GM23338 (cell line): ENCODE data around the gene NRL. TPM values are rescaled to one million over a fixed set of nuclear protein-coding genes. Genes with fewer than 3 reads are reported as not detected.

Source experiments
- ATAC-seq: fragments of 200-7000 bp; cut with Tn5 transposase; 3 replicates; pipeline ENCODE4 v1.9.1; 2020
- DNase-seq: peaks from one replicate; pipeline ENCODE4 v3.0.0-alpha.2; 2015; ENCODE audit warnings: low spot score
- H2AFZ ChIP-seq: fragments of 200-600 bp; sonication (generic); 2 replicates; pipeline ENCODE4 v1.8.0; 2016; ENCODE audit warnings: antibody characterized with exemption, mild to moderate bottlenecking, moderate library complexity
- H3F3A ChIP-seq: fragments of 200-600 bp; sonication (generic); replicated peaks from 2 replicates; pipeline ENCODE4 v1.8.0; 2017; ENCODE audit warnings: antibody characterized with exemption, mixed run types, low read depth
- H3K27ac ChIP-seq: fragments of 200-600 bp; sonication (generic); 2 replicates; pipeline ENCODE4 v1.6.1; 2016; ENCODE audit warnings: low read depth
- H3K27me3 ChIP-seq: fragments of 200-600 bp; sonication (generic); 2 replicates; pipeline ENCODE4 v1.8.0; 2016; ENCODE audit warnings: mild to moderate bottlenecking, mixed run types, moderate library complexity; ENCODE audit not compliant: insufficient read depth
- H3K36me3 ChIP-seq: fragments of 200-600 bp; sonication (generic); 2 replicates; pipeline ENCODE4 v1.8.0; 2016; ENCODE audit warnings: mild to moderate bottlenecking; ENCODE audit not compliant: insufficient read depth
- H3K4me1 ChIP-seq: fragments of 200-600 bp; sonication (generic); 2 replicates; pipeline ENCODE4 v1.8.0; 2016; ENCODE audit warnings: mild to moderate bottlenecking, moderate library complexity; ENCODE audit not compliant: insufficient read depth
- H3K4me2 ChIP-seq: fragments of 200-600 bp; sonication (generic); 2 replicates; pipeline ENCODE4 v1.7.1; 2017; ENCODE audit warnings: mixed run types
- H3K4me3 ChIP-seq: fragments of 200-600 bp; sonication (generic); 2 replicates; pipeline ENCODE4 v1.6.1; 2016; ENCODE audit warnings: mixed run types
- H3K79me2 ChIP-seq: fragments of 200-600 bp; sonication (generic); replicated peaks from 2 replicates; pipeline ENCODE4 v1.8.0; 2017; ENCODE audit warnings: mild to moderate bottlenecking; ENCODE audit not compliant: insufficient read depth
- H3K9me2 ChIP-seq: fragments of 200-600 bp; sonication (generic); 2 replicates; pipeline ENCODE4 v1.8.0; 2017; ENCODE audit not compliant: insufficient read depth
- H4K20me1 ChIP-seq: fragments of 200-600 bp; sonication (generic); replicated peaks from 2 replicates; pipeline ENCODE4 v1.8.0; 2017; ENCODE audit warnings: mild to moderate bottlenecking; ENCODE audit not compliant: insufficient read depth
- H3K27ac Mint-ChIP-seq: 2 replicates; pipeline ENCODE4 v1.8.0; 2020; ENCODE audit warnings: inconsistent platforms, mild to moderate bottlenecking, moderate library complexity, mixed read lengths
- H3K27me3 Mint-ChIP-seq: 3 replicates; pipeline ENCODE4 v1.8.0; 2022; ENCODE audit warnings: low read depth, mild to moderate bottlenecking, moderate library complexity, mixed read lengths, inconsistent platforms; ENCODE audit not compliant: insufficient read depth, poor library complexity
- H3K36me3 Mint-ChIP-seq: 3 replicates; pipeline ENCODE4 v1.8.0; 2021; ENCODE audit warnings: low read depth, mild to moderate bottlenecking, inconsistent platforms, moderate library complexity, mixed read lengths
- H3K4me1 Mint-ChIP-seq: 3 replicates; pipeline ENCODE4 v1.8.0; 2020; ENCODE audit warnings: mild to moderate bottlenecking, inconsistent platforms, mixed read lengths
- H3K4me3 Mint-ChIP-seq: 3 replicates; pipeline ENCODE4 v1.8.0; 2021; ENCODE audit warnings: moderate library complexity, mild to moderate bottlenecking, inconsistent platforms, mixed read lengths
- H3K9me3 Mint-ChIP-seq: 3 replicates; pipeline ENCODE4 v1.8.0; 2020; ENCODE audit warnings: moderate library complexity, mild to moderate bottlenecking, inconsistent platforms, mixed read lengths
- EZH2phosphoT487 ChIP-seq: fragments of 200-600 bp; sonication (generic); IDR thresholded peaks from one replicate; pipeline ENCODE4 v1.8.1; 2018; ENCODE audit warnings: antibody characterized with exemption; ENCODE audit not compliant: unreplicated experiment
- NANOG ChIP-seq: IDR thresholded peaks from 2 replicates; pipeline ENCODE4 v1.6.1; 2016; ENCODE audit warnings: antibody characterized with exemption, borderline replicate concordance
- POLR2AphosphoS5 ChIP-seq: IDR thresholded peaks from 2 replicates; pipeline ENCODE4 v1.6.1; 2016; ENCODE audit warnings: antibody characterized with exemption, low read depth
- STAT1 ChIP-seq: IDR thresholded peaks from one replicate; pipeline ENCODE4 v1.6.1; 2016; ENCODE audit warnings: antibody characterized with exemption; ENCODE audit not compliant: unreplicated experiment
- ZNF114 ChIP-seq: fragments of 250-450 bp; sonication (Bioruptor Pico); IDR thresholded peaks from 2 replicates; pipeline ENCODE4 v1.5.0; 2020; ENCODE audit warnings: mild to moderate bottlenecking, moderate library complexity
- polyA plus RNA-seq: library from polyadenylated mRNA; unstranded; fragments of >200 nt; fragmentation: Nextera tagmentation; extraction: Ambion mirVana; gene quantifications from 2 replicates; pipeline ENCODE4 v1.2.1, GENCODE V29; 2016
- total RNA-seq: library from RNA; depleted of rRNA; stranded (reverse); fragments of >200 nt; shearing (Covaris generic); gene quantifications from 2 replicates; pipeline ENCODE4 v1.2.3, GENCODE V29; 2014
- TF ChIP-seq, protein P1 (sequence below): IDR thresholded peaks from 2 replicates; pipeline ENCODE4 v1.6.1; 2016; ENCODE audit warnings: antibody characterized with exemption
- TF ChIP-seq, protein P2 (sequence below), 2 experiments: fragments of 200-600 bp in 1 of 2; sonication (generic) in 1 of 2; conservative IDR thresholded peaks; 2 replicates each; pipeline versions ENCODE4 v1.5.1 to v1.6.1; 2016 to 2017; ENCODE audit warnings: antibody characterized with exemption in 2 of 2, low read depth in 2 of 2, mild to moderate bottlenecking in 2 of 2, moderate library complexity in 1 of 2
- TF ChIP-seq, protein P3 (sequence below): fragments of 250-450 bp; sonication (Bioruptor Pico); IDR thresholded peaks from 2 replicates; pipeline ENCODE4 v1.5.0; 2020; ENCODE audit warnings: mild to moderate bottlenecking, moderate library complexity

Gene NRL
- total and polyA plus RNA-seq, 2 experiments from 2014 or later = 1.8 to 2.2 TPM

DNA sequence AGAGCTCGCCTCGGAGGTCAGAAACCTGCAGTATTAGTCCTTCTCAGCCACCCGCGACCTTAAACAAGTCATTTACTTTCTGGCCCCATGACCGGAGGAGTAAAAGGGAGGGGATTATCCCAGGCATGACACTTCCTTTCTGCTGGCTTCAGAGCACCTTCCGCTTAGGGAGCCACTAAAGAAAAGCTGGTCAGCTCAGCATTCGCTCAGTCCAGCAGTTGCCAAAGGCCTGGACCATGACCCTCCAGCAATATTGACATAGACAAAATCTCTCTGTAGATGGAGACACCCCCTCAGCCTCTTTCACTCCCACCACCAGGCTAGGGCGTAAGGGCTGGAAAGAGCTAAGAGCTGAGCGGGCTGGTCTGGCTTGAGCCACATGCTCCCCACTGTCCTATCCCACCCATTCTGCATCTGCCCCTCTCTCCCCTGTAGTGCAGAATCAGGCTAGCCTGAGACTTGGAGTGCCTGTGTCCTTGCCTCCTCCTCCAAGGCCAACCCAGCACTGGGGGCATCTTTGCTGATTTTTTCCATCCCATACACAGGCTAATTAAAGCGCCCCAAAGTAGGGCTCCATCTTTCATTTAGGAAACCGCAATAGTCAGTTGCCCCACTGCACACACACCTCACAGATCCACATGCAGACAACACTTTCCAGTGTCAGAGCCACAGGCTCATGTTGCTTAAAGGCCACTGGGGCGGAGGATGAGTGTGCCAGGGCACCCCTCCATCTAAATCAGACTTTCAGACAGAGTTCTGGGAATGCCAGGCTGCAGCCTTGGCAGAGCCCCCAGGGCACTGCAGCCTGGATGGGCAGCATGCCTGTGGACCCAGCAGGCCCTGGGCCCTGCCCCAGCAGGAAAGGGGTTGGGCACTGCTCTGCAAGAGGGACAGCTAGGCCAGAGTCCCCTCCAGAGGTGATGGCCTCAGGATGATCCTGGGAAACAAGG lies 47.3 kb downstream of the NRL start:
- H3K4me1 Mint-ChIP-seq = peaks cover 3% of the 10 kb centered on the region; the same call in 1 of the 3 replicates
- Histone ChIP-seq H2AFZ (no peak overlapping the region), H3K4me1 (no peaks in the 10 kb centered on the region), H3K27me3 (no peaks in the 10 kb centered on the region), H3K4me2 (no peak overlapping the region), H3K79me2 (no peaks in the 10 kb centered on the region), H3F3A (no peaks in the 10 kb centered on the region), H3K4me3 (no peak overlapping the region), H3K36me3 (no peaks in the 10 kb centered on the region), H4K20me1 (no peaks in the 10 kb centered on the region), H3K27ac (no peak overlapping the region), H3K9me2 (no peaks in the 10 kb centered on the region)
- TF ChIP-seq, protein P1, sequence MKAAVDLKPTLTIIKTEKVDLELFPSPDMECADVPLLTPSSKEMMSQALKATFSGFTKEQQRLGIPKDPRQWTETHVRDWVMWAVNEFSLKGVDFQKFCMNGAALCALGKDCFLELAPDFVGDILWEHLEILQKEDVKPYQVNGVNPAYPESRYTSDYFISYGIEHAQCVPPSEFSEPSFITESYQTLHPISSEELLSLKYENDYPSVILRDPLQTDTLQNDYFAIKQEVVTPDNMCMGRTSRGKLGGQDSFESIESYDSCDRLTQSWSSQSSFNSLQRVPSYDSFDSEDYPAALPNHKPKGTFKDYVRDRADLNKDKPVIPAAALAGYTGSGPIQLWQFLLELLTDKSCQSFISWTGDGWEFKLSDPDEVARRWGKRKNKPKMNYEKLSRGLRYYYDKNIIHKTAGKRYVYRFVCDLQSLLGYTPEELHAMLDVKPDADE = no peak
- no peak for TF ChIP-seq NANOG
- TF ChIP-seq POLR2AphosphoS5 = no peak
- TF ChIP-seq, protein P2, sequence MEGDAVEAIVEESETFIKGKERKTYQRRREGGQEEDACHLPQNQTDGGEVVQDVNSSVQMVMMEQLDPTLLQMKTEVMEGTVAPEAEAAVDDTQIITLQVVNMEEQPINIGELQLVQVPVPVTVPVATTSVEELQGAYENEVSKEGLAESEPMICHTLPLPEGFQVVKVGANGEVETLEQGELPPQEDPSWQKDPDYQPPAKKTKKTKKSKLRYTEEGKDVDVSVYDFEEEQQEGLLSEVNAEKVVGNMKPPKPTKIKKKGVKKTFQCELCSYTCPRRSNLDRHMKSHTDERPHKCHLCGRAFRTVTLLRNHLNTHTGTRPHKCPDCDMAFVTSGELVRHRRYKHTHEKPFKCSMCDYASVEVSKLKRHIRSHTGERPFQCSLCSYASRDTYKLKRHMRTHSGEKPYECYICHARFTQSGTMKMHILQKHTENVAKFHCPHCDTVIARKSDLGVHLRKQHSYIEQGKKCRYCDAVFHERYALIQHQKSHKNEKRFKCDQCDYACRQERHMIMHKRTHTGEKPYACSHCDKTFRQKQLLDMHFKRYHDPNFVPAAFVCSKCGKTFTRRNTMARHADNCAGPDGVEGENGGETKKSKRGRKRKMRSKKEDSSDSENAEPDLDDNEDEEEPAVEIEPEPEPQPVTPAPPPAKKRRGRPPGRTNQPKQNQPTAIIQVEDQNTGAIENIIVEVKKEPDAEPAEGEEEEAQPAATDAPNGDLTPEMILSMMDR (conservative IDR thresholded peaks at IDR 0.05; ENCODE audit: low read depth in 2 of 2) = no peak
- TF ChIP-seq, protein P3, sequence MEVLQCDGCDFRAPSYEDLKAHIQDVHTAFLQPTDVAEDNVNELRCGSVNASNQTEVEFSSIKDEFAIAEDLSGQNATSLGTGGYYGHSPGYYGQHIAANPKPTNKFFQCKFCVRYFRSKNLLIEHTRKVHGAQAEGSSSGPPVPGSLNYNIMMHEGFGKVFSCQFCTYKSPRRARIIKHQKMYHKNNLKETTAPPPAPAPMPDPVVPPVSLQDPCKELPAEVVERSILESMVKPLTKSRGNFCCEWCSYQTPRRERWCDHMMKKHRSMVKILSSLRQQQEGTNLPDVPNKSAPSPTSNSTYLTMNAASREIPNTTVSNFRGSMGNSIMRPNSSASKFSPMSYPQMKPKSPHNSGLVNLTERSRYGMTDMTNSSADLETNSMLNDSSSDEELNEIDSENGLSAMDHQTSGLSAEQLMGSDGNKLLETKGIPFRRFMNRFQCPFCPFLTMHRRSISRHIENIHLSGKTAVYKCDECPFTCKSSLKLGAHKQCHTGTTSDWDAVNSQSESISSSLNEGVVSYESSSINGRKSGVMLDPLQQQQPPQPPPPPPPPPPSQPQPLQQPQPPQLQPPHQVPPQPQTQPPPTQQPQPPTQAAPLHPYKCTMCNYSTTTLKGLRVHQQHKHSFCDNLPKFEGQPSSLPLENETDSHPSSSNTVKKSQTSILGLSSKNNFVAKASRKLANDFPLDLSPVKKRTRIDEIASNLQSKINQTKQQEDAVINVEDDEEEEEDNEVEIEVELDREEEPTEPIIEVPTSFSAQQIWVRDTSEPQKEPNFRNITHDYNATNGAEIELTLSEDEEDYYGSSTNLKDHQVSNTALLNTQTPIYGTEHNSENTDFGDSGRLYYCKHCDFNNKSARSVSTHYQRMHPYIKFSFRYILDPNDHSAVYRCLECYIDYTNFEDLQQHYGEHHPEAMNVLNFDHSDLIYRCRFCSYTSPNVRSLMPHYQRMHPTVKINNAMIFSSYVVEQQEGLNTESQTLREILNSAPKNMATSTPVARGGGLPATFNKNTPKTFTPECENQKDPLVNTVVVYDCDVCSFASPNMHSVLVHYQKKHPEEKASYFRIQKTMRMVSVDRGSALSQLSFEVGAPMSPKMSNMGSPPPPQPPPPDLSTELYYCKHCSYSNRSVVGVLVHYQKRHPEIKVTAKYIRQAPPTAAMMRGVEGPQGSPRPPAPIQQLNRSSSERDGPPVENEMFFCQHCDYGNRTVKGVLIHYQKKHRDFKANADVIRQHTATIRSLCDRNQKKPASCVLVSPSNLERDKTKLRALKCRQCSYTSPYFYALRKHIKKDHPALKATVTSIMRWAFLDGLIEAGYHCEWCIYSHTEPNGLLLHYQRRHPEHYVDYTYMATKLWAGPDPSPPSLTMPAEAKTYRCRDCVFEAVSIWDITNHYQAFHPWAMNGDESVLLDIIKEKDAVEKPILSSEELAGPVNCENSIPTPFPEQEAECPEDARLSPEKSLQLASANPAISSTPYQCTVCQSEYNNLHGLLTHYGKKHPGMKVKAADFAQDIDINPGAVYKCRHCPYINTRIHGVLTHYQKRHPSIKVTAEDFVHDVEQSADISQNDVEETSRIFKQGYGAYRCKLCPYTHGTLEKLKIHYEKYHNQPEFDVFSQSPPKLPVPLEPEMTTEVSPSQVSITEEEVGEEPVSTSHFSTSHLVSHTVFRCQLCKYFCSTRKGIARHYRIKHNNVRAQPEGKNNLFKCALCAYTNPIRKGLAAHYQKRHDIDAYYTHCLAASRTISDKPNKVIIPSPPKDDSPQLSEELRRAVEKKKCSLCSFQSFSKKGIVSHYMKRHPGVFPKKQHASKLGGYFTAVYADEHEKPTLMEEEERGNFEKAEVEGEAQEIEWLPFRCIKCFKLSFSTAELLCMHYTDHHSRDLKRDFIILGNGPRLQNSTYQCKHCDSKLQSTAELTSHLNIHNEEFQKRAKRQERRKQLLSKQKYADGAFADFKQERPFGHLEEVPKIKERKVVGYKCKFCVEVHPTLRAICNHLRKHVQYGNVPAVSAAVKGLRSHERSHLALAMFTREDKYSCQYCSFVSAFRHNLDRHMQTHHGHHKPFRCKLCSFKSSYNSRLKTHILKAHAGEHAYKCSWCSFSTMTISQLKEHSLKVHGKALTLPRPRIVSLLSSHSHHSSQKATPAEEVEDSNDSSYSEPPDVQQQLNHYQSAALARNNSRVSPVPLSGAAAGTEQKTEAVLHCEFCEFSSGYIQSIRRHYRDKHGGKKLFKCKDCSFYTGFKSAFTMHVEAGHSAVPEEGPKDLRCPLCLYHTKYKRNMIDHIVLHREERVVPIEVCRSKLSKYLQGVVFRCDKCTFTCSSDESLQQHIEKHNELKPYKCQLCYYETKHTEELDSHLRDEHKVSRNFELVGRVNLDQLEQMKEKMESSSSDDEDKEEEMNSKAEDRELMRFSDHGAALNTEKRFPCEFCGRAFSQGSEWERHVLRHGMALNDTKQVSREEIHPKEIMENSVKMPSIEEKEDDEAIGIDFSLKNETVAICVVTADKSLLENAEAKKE (CRISPR knock-in tag) = no peak
- no peak for TF ChIP-seq ZNF114 (CRISPR knock-in tag)
- no peak for TF ChIP-seq EZH2phosphoT487
- no peak for TF ChIP-seq STAT1
- DNase-seq = no peak
- H3K4me3 Mint-ChIP-seq = no peak overlapping the region
- no peaks in the 10 kb centered on the region for H3K9me3 Mint-ChIP-seq
- no peak for ATAC-seq
- no peaks in the 10 kb centered on the region for H3K36me3 Mint-ChIP-seq
- no peak overlapping the region for H3K27ac Mint-ChIP-seq
- peaks cover 4% of the 10 kb centered on the region for H3K27me3 Mint-ChIP-seq
